ENCODE results near the gene ETS1. TPM values are rescaled to one million over a fixed set of nuclear protein-coding genes. Genes with fewer than 3 reads are reported as not detected.

Gene ETS1
- total RNA-seq, 4 donors from 2014 or later = 46.3 to 70.6 (median 57.6) TPM

DNA sequence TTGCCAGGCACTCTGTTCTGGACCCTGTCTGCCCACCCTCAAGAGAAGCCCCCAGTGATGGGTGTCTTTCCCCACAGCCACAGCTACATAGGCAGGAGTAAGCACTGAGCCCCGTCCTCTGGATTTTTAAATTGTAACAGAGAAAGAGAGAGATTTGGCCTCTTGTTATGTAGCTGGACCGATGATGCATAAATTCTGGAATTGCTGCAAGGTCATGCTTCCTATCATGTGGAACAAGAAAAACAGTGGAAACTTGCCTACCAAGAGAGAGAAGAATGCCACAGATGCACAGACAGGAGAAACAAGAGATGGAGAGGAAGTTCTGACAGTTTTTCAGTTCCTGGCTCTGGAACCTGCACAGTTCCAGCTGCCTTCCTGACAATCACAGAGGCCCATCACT lies 150.2 kb downstream of the ETS1 start:
- DNase-seq (ENCODE audit: low spot score in 2 of 2) = no peak
- 30 to 47% methylated on average over 2 of the region's 2 CpGs for WGBS, 2 donors
- peak overlapping the region in 1 of 4 donors; percentile 45 for H3K27ac ChIP-seq
- no peaks in the 10 kb centered on the region for H3K27me3 ChIP-seq
- H3K36me3 ChIP-seq = no peaks in the 10 kb centered on the region
- peak in 1 of 2 donors; percentile 52 for TF ChIP-seq EP300 (IDR thresholded peaks at IDR 0.05)
- TF ChIP-seq POLR2A (IDR thresholded peaks at IDR 0.05) = no peak
- no peak overlapping the region for H3K4me3 ChIP-seq
- peaks cover 0 to 9% (median 0%) of the 10 kb centered on the region in 4 donors for H3K4me1 ChIP-seq
- no peaks in the 10 kb centered on the region for H3K9me3 ChIP-seq

DNA sequence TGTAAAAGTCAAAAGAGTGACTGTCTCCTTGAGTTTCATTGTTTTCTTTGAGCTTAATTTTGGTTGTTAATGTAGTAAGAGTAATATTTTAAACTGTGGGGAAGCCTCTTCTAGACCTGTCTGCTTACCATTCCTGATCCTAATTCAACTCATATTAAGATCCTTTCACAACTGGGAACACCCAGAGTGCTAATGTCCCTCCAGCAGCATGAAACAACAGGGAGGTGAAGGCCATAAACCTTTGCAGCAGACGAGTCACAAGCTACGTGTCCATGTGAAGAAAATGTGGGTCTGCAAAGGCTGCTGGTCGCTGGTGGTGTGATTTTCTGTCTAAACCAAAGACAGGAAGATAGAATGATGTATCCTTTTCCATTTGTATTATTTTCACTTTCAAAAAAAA lies 152.5 kb downstream of the ETS1 start:
- Histone ChIP-seq H3K27ac (no peak overlapping the region), H3K36me3 (no peaks in the 10 kb centered on the region), H3K4me3 (no peak overlapping the region), H3K9me3 (no peaks in the 10 kb centered on the region), H3K27me3 (no peaks in the 10 kb centered on the region), H3K4me1 (peaks cover 0 to 19% (median 0%) of the 10 kb centered on the region in 4 donors)
- WGBS, 2 donors = 86 to 90% methylated on average over 3 of the region's 3 CpGs
- no peak for TF ChIP-seq EP300 (IDR thresholded peaks at IDR 0.05)
- TF ChIP-seq POLR2A (IDR thresholded peaks at IDR 0.05) = no peak
- TF ChIP-seq, protein P1, sequence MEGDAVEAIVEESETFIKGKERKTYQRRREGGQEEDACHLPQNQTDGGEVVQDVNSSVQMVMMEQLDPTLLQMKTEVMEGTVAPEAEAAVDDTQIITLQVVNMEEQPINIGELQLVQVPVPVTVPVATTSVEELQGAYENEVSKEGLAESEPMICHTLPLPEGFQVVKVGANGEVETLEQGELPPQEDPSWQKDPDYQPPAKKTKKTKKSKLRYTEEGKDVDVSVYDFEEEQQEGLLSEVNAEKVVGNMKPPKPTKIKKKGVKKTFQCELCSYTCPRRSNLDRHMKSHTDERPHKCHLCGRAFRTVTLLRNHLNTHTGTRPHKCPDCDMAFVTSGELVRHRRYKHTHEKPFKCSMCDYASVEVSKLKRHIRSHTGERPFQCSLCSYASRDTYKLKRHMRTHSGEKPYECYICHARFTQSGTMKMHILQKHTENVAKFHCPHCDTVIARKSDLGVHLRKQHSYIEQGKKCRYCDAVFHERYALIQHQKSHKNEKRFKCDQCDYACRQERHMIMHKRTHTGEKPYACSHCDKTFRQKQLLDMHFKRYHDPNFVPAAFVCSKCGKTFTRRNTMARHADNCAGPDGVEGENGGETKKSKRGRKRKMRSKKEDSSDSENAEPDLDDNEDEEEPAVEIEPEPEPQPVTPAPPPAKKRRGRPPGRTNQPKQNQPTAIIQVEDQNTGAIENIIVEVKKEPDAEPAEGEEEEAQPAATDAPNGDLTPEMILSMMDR (IDR thresholded peaks at IDR 0.05) = no peak
- DNase-seq (ENCODE audit: low spot score in 2 of 2) = no peak

DNA sequence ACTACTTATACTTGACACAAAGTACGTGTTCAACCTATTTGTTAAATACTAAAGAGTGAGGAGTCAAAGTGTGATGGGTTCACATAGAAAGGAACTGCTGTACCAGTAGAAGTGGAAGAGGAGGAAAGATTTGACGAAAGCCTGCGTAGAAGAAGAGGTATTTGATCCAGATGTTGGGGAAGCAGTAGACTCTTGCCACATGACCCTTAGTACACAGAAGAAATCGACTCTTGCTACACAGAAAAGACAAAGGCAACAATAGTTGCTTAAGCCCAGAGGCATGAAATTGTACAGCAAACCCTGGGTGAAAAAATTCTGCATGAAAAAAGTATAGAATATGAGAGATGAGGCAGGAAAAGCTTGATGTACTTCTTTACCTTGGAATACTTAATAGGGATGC lies 152.9 kb downstream of the ETS1 start:
- no peaks in the 10 kb centered on the region for H3K36me3 ChIP-seq
- H3K27me3 ChIP-seq = no peaks in the 10 kb centered on the region
- TF ChIP-seq POLR2A (IDR thresholded peaks at IDR 0.05) = no peak
- TF ChIP-seq, protein P1 (IDR thresholded peaks at IDR 0.05) = no peak
- TF ChIP-seq EP300 (IDR thresholded peaks at IDR 0.05) = no peak
- 81 to 85% methylated on average over 4 of the region's 4 CpGs for WGBS, 2 donors
- H3K4me1 ChIP-seq = peaks cover 0 to 19% (median 0%) of the 10 kb centered on the region in 4 donors
- no peak overlapping the region for H3K27ac ChIP-seq
- DNase-seq (ENCODE audit: low spot score in 2 of 2) = no peak
- H3K9me3 ChIP-seq = no peaks in the 10 kb centered on the region
- no peak overlapping the region for H3K4me3 ChIP-seq

DNA sequence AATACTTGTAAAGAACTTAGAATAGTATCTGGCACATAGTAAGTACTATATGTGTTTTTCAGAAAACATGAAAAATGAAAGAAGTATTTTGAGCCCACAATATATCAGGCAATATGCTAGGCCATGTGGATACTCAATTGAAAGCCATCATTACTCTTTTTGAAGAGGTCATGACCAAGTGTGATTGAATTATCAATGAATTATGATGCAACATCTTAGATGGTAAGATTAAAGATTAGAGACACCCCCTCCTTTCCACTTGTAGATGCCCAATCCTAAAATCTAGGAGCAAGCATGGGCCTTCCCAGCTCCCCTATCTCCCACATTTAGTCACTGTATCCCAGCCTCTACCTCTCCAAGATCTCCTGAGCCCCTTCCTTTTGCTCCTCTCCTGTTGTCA lies 154.4 kb downstream of the ETS1 start:
- H3K4me3 ChIP-seq = no peak overlapping the region
- H3K27me3 ChIP-seq = no peaks in the 10 kb centered on the region
- no peak for TF ChIP-seq POLR2A (IDR thresholded peaks at IDR 0.05)
- H3K27ac ChIP-seq = no peak overlapping the region
- peaks cover 0 to 19% (median 0%) of the 10 kb centered on the region in 4 donors for H3K4me1 ChIP-seq
- DNase-seq (ENCODE audit: low spot score in 2 of 2) = no peak
- H3K36me3 ChIP-seq = no peaks in the 10 kb centered on the region
- H3K9me3 ChIP-seq = no peaks in the 10 kb centered on the region

DNA sequence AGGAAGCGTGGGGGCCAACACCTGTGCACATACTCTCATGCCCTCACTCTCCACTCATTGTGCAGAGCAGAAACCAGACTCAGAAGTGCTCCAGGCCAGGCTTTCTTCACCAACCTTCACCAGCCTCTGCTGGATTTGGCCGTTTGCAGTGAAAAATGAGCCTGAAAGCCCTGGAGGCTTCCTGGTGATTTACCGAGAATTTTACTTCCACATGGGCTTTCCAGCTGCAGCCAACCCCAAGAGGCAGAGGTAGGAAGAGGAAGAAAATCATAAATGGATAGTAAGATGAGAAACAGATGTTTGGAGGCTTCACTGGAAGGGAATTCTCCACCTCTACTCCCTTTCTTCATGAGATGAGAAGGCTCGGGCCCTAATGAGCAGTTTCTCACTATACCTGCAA lies 155.4 kb downstream of the ETS1 start:
- Histone ChIP-seq H3K36me3 (no peaks in the 10 kb centered on the region), H3K27me3 (no peaks in the 10 kb centered on the region), H3K4me1 (peaks cover 0 to 10% (median 0%) of the 10 kb centered on the region in 4 donors), H3K27ac (no peak overlapping the region), H3K4me3 (no peak overlapping the region), H3K9me3 (no peaks in the 10 kb centered on the region)
- no peak for TF ChIP-seq EP300 (IDR thresholded peaks at IDR 0.05)
- TF ChIP-seq, protein P1 (IDR thresholded peaks at IDR 0.05) = no peak
- TF ChIP-seq POLR2A (IDR thresholded peaks at IDR 0.05) = no peak
- no peak for DNase-seq (ENCODE audit: low spot score in 2 of 2)
- WGBS, 2 donors = 69 to 72% methylated on average over 4 of the region's 4 CpGs

DNA sequence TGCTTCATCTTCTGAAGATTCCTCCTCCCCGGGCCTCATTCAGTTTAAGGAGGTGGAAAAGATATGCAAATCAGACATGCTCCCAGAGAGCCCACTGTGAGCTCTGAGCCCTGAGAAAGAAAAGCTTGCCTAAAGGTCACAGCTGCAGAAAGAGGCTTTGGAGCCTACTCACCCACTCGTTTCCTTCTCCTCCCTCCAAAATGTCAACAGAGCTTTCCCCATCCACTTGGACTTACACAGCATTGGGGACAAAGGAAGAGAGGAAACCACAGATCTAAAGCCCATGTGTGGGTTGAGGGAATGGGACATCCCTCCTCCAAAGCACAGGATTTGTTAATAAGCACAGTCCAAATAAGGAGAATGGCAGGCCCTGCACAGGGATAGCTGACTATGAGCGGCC lies 158.4 kb downstream of the ETS1 start:
- no peak for TF ChIP-seq EP300 (IDR thresholded peaks at IDR 0.05)
- TF ChIP-seq, protein P1 (IDR thresholded peaks at IDR 0.05) = no peak
- 39 to 40% methylated on average over 3 of the region's 3 CpGs for WGBS, 2 donors
- no peak overlapping the region for H3K27ac ChIP-seq
- H3K27me3 ChIP-seq = no peaks in the 10 kb centered on the region
- no peak for DNase-seq (ENCODE audit: low spot score in 2 of 2)
- H3K36me3 ChIP-seq = no peaks in the 10 kb centered on the region
- H3K9me3 ChIP-seq = no peaks in the 10 kb centered on the region
- no peak overlapping the region for H3K4me3 ChIP-seq
- peaks cover 0 to 23% (median 4%) of the 10 kb centered on the region in 4 donors for H3K4me1 ChIP-seq
